Left ventricle myocardium superior (tissue), 1 donor: ENCODE measurements around the gene RARRES2. TPM values are rescaled to one million over a fixed set of nuclear protein-coding genes. Genes with fewer than 3 reads are reported as not detected.

Source experiments
- ATAC-seq: fragments of 200-7000 bp; cut with Tn5 transposase; one replicate; pipeline ENCODE4 v1.9.1; 2020; ENCODE audit warnings: mild to moderate bottlenecking, moderate library complexity
- DNase-seq: peaks from one replicate; pipeline ENCODE4 v3.0.0-alpha.2; 2020
- intact Hi-C: fragments of 100-400 bp; cut with micrococcal nuclease; formaldehyde crosslinking; loops from one replicate; pipeline ENCODE4 v1.11.0; 2022
- total RNA-seq: library from RNA; stranded (reverse); fragmentation: NEBNext Ultra II Directional; extraction: Animal tissue kit (Norgen Biotek cat#: 25700); gene quantifications from one replicate; pipeline ENCODE4 v1.2.1, GENCODE V29; 2021
- donor health status: DM: no; HTN: yes; CAD: no; lungs with severe emphysema.

The RARRES2 gene
- total RNA-seq, 1 donor from 2014 or later: 18.7 TPM

- intact Hi-C loops: no loop called here
- ATAC-seq (no peak), DNase-seq (no peak)
Observed at GRCh38 chr7:150344299-150344698, 2.9 kb upstream of the RARRES2 start.

- ATAC-seq: no peak
- intact Hi-C loops: no loop called here
- DNase-seq: no peak
Observed at GRCh38 chr7:150343225-150343624, 1.8 kb upstream of the RARRES2 start.

GRCh38 chr7:150342121-150342408 lies 636 bp upstream of the RARRES2 start:
- DNase-seq: no peak
- ATAC-seq: no peak
- intact Hi-C loops: no loop called here

DNA sequence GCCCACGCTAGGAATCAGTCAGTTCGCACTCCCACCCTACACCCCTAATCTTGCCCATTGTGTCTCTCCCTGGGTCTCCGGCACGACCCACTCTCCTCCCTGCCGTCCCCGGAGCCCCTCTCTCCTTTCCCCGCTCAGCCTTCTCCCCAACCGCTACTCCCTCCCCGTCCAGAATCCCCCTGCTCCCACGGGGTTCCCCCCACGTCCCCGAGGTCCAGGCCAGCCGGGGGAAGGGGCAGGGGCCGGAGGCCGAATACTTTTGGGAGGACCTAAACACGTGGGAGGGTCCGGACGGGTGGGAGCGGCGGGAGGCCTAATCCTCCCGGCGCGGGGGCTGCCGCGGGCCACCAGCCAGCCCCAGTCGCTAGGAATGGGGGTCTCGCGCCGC lies 560 bp downstream of the RARRES2 start:
- DNase-seq (no peak), ATAC-seq (peak; percentile 3)
- intact Hi-C loops: no loop called here

DNA sequence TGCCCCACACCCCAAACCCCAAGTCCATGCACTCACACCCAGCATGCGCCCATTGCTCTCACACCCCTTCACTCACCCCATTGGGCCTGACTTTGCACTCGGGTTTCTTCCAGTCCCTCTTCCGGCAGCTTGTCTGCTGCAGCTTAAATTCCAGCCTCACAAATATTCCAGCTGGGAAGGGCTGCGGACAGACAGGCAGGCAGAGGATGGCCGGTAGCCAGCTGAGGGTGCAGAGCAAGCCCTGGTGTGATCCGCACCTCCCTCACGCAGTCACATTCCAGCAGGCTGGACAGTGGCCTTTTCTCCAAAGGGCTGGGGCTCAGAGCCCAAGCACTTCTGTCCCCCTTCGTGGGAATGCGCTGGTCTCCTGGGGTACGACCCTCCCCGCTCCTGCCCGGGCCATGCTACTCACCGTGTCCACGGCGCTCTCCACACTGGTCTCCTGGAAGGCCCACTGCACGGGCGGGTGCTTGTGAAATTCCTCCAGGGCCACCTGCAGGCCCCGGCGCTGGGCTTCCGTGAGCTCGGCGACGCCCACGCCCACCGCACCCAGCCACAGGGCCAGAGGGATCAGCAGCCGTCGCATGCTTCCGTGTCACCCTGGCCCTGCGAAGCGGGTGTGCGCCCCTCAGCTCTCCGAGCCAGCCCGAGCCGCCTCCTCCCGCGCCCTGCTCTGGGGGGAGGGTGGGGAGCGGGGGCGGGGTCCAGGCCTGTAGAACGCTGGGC lies 1.2 kb downstream of the RARRES2 start:
- ATAC-seq: peak; percentile 75
- DNase-seq: peak; percentile 79
- intact Hi-C loops: no loop called here

DNA sequence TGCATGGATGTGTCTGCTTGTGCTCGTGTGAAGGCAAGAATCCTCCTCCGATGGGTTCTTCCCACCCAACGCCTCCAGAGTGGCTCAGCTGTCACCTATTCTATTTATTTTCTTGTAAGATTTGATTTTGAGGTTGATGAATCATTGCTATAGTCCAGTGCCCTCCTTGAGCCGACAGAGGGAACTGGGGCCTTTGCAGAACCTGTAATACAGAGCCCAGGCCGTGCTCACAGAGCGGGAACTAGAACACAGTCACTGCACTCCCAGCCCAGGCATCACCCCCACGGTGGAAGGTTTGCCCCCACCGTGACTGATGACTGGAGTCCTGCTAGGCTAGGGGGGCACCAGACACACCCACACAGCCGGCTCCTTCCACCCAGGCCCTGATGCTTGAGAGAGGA lies 2.0 kb downstream of the RARRES2 start:
- DNase-seq: no peak
- intact Hi-C loops: no loop called here
- ATAC-seq: no peak

- no peak for ATAC-seq
- no peak for DNase-seq
- intact Hi-C loops: no loop called here
Observed at GRCh38 chr7:150338166-150338829, 3.1 kb downstream of the RARRES2 start.

DNA sequence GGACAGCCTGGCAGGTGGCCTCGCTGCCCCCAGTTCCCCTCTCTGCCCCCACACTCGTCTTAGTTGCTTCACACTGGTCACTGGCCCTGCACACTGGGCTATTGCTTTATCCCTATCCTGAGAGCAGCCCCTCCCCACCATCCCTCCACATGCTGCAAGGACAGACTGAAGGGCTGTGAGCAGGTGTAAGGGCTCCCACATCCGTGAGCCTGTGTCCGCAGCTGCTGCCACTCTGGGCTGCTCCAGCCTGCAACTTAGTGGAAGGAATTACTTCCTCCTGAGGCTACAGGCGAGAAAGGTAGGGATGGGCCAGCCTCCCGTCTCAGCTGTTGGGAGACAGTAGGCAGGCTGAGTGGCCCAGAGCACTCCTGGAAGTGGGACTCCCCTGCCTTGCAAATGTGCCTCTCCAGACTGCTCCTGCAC lies 3.8 kb downstream of the RARRES2 start:
- intact Hi-C loops: no loop called here
- DNase-seq (no peak), ATAC-seq (no peak)

DNA sequence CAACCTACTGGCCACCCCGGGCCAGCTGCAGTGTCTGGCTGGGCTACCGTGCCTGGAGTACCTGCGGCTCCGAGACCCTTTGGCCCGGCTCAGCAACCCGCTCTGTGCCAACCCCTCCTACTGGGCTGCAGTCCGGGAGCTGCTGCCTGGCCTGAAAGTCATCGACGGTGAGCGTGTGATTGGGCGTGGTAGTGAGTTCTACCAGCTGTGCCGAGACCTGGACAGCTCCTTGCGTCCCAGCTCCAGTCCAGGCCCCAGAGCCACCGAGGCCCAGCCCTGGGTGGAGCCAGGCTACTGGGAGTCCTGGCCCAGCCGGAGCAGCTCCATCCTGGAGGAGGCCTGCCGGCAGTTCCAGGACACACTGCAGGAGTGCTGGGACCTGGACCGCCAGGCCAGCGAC lies 4.2 kb downstream of the RARRES2 start:
- intact Hi-C loops: no loop called here
- ATAC-seq (no peak), DNase-seq (no peak)

DNA sequence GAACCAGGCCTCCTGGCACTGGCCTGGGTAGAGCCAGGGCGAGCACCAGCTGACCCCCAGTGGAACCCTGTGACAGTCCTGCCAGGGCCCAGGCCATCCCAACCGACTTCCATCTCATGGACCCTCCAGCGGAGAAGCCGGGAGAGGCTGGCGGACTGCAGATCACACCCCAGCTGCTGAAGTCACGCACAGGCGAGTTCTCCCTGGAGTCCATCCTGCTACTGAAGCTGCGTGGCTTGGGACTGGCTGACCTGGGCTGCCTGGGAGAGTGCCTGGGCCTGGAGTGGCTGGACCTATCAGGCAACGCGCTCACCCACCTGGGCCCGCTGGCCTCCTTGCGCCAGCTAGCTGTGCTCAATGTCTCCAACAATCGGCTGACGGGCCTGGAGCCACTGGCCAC lies 4.7 kb downstream of the RARRES2 start:
- no peak for DNase-seq
- no peak for ATAC-seq
- intact Hi-C loops: no loop called here

DNA sequence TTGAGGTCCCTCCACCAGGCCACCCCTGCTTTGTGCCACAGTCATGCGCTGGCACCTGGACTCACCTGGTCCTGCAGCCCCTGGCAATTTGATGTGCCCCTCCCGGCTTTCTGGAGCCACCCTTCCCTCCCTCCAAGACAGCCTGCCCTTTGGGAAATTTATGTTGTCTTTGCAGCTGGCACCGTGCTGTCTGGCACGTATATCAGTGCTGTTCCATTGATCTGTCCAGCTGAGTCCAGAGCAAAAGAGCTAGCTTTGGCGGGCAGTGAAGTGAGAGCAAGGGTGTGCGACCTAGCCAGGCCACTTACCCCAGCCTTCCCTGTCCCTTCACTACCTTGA lies 5.7 kb downstream of the RARRES2 start:
- ATAC-seq: no peak
- intact Hi-C loops: no loop called here
- DNase-seq: no peak

- DNase-seq: no peak
- intact Hi-C loops: no loop called here
- ATAC-seq: no peak
Observed at GRCh38 chr7:150335108-150335773, 6.2 kb downstream of the RARRES2 start.

- intact Hi-C loops: no loop called here
- DNase-seq (no peak), ATAC-seq (no peak)
Observed at GRCh38 chr7:150334108-150334507, 7.3 kb downstream of the RARRES2 start.

- intact Hi-C loops: no loop called here
- ATAC-seq (no peak), DNase-seq (no peak)
Observed at GRCh38 chr7:150333659-150334058, 7.8 kb downstream of the RARRES2 start.

- intact Hi-C loops: no loop called here
- ATAC-seq (no peak), DNase-seq (no peak)
Observed at GRCh38 chr7:150332852-150333635, 8.4 kb downstream of the RARRES2 start.

DNA sequence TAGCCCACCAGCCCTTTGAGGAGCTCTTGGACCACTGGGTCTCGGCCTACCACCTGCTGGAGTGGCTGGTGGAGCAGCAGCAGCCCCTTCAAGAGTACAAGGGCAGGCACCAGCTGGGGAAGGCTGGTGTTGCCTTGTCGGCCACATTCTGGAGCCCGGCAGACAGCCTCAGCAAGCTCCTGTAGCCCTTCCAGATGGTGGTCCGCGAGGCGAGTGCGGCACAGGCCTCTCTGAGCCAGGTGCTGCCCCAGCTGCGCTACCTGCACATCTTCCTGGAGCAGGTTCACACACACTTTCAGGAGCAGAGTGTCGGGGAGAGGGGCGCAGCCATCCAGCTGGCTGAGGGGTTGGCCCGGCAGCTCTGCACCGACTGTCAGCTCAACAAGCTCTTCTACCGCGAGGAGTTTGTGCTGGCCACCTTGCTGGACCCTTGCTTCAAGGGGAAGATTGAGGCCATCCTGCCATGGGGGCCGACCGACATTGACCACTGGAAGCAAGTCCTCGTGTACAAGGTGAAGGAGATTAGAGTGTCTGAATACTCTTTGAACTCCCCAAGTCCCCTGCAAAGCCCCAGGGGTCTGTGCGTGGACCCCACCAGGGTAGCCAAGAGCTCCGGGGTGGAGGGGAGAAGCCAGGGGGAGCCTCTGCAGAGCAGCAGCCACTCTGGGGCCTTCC lies 11.1 kb downstream of the RARRES2 start:
- no peak for ATAC-seq
- intact Hi-C loops: no loop called here

GRCh38 chr7:150329331-150330120 lies 11.9 kb downstream of the RARRES2 start:
- ATAC-seq (no peak), DNase-seq (no peak)
- intact Hi-C loops: no loop called here

More for the DNA sequence above, 11.1 kb downstream of the RARRES2 start:
- no peak for DNase-seq

DNA sequence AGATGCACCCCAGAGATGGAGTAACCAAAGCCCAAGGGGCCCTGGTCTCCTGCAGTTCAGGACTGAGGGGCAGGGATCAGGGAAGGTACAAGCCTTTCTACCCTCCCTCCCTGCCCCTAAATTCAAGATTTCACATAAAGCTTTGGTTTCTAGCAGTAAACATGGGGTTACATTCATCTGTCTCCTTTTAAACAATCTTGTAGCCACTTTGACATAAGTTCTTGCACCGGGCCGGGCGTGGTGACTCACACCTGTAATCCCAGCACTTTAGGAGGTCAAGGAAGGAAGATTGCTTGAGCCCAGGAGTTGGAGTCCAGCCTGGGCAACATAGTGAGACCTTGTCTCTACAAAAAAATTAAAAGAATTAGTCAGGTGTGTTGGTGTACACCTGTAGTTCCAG lies 14.1 kb downstream of the RARRES2 start:
- intact Hi-C loops: no loop called here
- DNase-seq (no peak), ATAC-seq (no peak)
